Gastroesophageal sphincter (tissue), 4 donors: ENCODE results near the gene PRRG3. TPM values are rescaled to one million over a fixed set of nuclear protein-coding genes. Genes with fewer than 3 reads are reported as not detected.

ENCODE experiments used
- ATAC-seq: fragments of 150-250 bp; one replicate; pipeline ENCODE4 v1.9.1; 2016; ENCODE audit warnings: mild to moderate bottlenecking, moderate library complexity
- H3K27ac ChIP-seq, 4 donors: fragments of 200-600 bp; sonication (generic) in 3 of 4; 1 replicate in 3 of 4; 2 replicates in 1 of 4; pipeline ENCODE4 v1.5.1; 2016 to 2019
- H3K27me3 ChIP-seq: fragments of 200-600 bp; sonication (generic); one replicate; pipeline ENCODE4 v1.5.1; 2019
- H3K36me3 ChIP-seq, 2 donors: fragments of 200-600 bp; sonication (generic); one replicate each; pipeline ENCODE4 v1.5.1; 2019; ENCODE audit warnings: control low read depth in 1 of 2
- H3K4me1 ChIP-seq, 3 donors: fragments of 200-600 bp; sonication (generic); 1 replicate in 2 of 3; 2 replicates in 1 of 3; pipeline ENCODE4 v1.5.1; 2016 to 2019; ENCODE audit warnings: control low read depth in 2 of 3
- H3K4me3 ChIP-seq, 2 donors: fragments of 200-600 bp; sonication (generic); one replicate each; pipeline ENCODE4 v1.5.1; 2019; ENCODE audit warnings: mild to moderate bottlenecking in 1 of 2, moderate library complexity in 1 of 2
- H3K9me3 ChIP-seq, 3 donors: fragments of 200-600 bp; sonication (generic); one replicate each; pipeline ENCODE4 v1.5.1; 2017 to 2019; ENCODE audit warnings: control low read depth in 2 of 3
- EP300 ChIP-seq: sonication (generic); formaldehyde crosslinking; IDR thresholded peaks from one replicate; pipeline ENCODE4 v1.6.1; 2017; ENCODE audit warnings: antibody characterized with exemption, mild to moderate bottlenecking
- POLR2A ChIP-seq, 2 donors: fragments of 450-650 bp; IDR thresholded peaks; one replicate each; pipeline ENCODE4 v1.6.1; 2017; ENCODE audit warnings: antibody characterized with exemption in 2 of 2, mild to moderate bottlenecking in 2 of 2, moderate library complexity in 1 of 2
- POLR2AphosphoS5 ChIP-seq: sonication (generic); formaldehyde crosslinking; IDR thresholded peaks from one replicate; pipeline ENCODE4 v1.6.1; 2017; ENCODE audit warnings: antibody characterized with exemption
- WGBS, 2 donors: methylation state at CpG; one replicate each; pipeline ENCODE4 v1.1.5; 2018; ENCODE audit warnings: low coverage in 1 of 2; 5-methylcytosine and 5-hydroxymethylcytosine counted together
- total RNA-seq, 4 donors: library from RNA; depleted of rRNA; stranded (reverse); fragments of >200 nt; gene quantifications; one replicate each; pipeline ENCODE4 v1.1.0, GENCODE V29; 2016
- TF ChIP-seq, protein P1 (sequence below), 4 experiments: fragments of 200-600 bp in 2 of 4; fragments of 450-650 bp in 2 of 4; sonication (generic) in 1 of 4; IDR thresholded peaks; one replicate each; pipeline ENCODE4 v1.5.1; 2017 to 2019; ENCODE audit warnings: antibody characterized with exemption in 4 of 4, mild to moderate bottlenecking in 2 of 4, moderate library complexity in 2 of 4

Gene PRRG3
- total RNA-seq, result 1 to 10 TPM in 1 of 4 donors, under 1 TPM in 3; 0.47 to 1.3 (median 0.71) TPM

- H3K4me1 ChIP-seq, result peaks cover 0 to 5% (median 0%) of the 10 kb centered on the region in 3 donors
- no CpG with 5 or more reads among the region's 100 CpGs for WGBS, 2 donors
- peak within 1 kb of the TSS in 2 of 4 donors; percentile 24 to 43 for H3K27ac ChIP-seq
- H3K9me3 ChIP-seq, result no peaks in the 10 kb centered on the region
- TF ChIP-seq POLR2AphosphoS5 (no peak), POLR2A (IDR thresholded peaks at IDR 0.05) (no peak), EP300 (no peak)
- TF ChIP-seq, protein P1, sequence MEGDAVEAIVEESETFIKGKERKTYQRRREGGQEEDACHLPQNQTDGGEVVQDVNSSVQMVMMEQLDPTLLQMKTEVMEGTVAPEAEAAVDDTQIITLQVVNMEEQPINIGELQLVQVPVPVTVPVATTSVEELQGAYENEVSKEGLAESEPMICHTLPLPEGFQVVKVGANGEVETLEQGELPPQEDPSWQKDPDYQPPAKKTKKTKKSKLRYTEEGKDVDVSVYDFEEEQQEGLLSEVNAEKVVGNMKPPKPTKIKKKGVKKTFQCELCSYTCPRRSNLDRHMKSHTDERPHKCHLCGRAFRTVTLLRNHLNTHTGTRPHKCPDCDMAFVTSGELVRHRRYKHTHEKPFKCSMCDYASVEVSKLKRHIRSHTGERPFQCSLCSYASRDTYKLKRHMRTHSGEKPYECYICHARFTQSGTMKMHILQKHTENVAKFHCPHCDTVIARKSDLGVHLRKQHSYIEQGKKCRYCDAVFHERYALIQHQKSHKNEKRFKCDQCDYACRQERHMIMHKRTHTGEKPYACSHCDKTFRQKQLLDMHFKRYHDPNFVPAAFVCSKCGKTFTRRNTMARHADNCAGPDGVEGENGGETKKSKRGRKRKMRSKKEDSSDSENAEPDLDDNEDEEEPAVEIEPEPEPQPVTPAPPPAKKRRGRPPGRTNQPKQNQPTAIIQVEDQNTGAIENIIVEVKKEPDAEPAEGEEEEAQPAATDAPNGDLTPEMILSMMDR (IDR thresholded peaks at IDR 0.05), result no peak
- peaks cover 14% of the 10 kb centered on the region for H3K27me3 ChIP-seq
- peak within 1 kb of the TSS in 1 of 2 donors; percentile 43 for H3K4me3 ChIP-seq
- ATAC-seq, result no peak
- H3K36me3 ChIP-seq, result no peaks in the 10 kb centered on the region
These were observed at the start of gene PRRG3 for GRCh38 chrX:151694661-151695582. Gene PRRG3, plus strand, starts transcription at chrX:151695458. Its CDS starts 3,357 bp downstream, at chrX:151698815.

- H3K4me1 ChIP-seq, result no peaks in the 10 kb centered on the region
- H3K27ac ChIP-seq, result no peak overlapping the region
- TF ChIP-seq POLR2A (IDR thresholded peaks at IDR 0.05) (no peak), POLR2AphosphoS5 (no peak), EP300 (no peak)
- TF ChIP-seq, protein P1 (IDR thresholded peaks at IDR 0.05), result no peak
- no peak overlapping the region for H3K4me3 ChIP-seq
- 55 to 60% methylated on average over 1 to 3 of the region's 6 CpGs for WGBS, 2 donors
- H3K27me3 ChIP-seq, result no peaks in the 10 kb centered on the region
- no peaks in the 10 kb centered on the region for H3K9me3 ChIP-seq
- ATAC-seq, result no peak
- no peaks in the 10 kb centered on the region for H3K36me3 ChIP-seq
These were observed 20.0 kb upstream of the PRRG3 start for GRCh38 chrX:151675121-151675746.

DNA sequence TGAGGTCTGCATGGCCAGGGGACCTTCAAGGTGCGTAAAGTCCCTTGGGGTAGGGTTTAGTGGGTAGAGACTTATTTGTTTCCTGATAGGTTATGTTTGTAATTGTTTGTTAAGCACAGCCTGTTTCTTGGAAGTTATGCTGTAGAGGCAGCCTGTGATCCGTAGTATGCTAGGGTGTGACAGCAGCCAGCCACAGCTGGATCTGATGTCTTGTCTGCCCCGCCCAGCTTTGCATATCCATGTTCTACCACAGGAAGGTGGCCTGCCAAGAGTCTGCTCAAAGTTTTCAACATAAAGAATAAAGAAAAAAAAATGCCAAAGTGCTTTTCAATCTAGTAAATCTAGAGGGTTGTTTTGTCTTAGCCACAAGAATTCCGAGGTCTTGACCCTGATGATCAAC, 19.1 kb upstream of the PRRG3 start:
- H3K27ac ChIP-seq, result no peak overlapping the region
- no peaks in the 10 kb centered on the region for H3K36me3 ChIP-seq
- 53 to 60% methylated on average over 1 to 3 of the region's 4 CpGs for WGBS, 2 donors
- TF ChIP-seq EP300 (no peak), POLR2A (IDR thresholded peaks at IDR 0.05) (no peak), POLR2AphosphoS5 (no peak)
- TF ChIP-seq, protein P1 (IDR thresholded peaks at IDR 0.05), result no peak
- no peak for ATAC-seq
- H3K4me3 ChIP-seq, result no peak overlapping the region
- H3K4me1 ChIP-seq, result no peaks in the 10 kb centered on the region
- H3K27me3 ChIP-seq, result no peaks in the 10 kb centered on the region
- H3K9me3 ChIP-seq, result no peaks in the 10 kb centered on the region

DNA sequence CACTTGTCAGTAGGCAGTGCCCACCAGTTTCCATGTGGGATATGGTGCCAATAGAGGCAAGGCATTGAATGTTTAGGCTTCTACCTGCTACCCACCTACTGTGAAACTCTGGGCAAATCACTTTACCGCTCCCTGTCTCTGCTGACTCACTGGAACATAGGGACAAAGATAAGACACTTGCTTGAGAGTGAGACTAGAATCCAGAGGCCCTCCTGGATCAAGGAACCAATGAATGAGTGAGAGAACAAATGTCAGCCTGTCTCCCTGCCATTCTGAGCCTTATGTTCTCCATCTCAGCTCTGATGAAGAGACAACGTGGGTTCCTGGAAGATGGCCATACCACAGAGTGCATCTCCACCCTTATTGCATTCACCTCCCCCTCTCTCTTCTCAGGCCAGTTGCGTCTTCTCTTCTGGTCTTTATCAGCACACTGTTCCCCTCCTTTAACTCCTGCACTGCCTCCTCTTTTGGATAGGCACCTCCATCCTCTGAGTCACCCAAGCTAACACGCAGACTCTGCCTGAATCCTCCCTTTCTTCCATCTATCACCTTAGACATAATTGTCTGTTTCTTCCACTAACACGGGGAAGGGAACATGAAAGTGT, 15.4 kb upstream of the PRRG3 start:
- ATAC-seq, result no peak
- Histone ChIP-seq H3K4me3 (no peak overlapping the region), H3K9me3 (no peaks in the 10 kb centered on the region), H3K4me1 (no peaks in the 10 kb centered on the region), H3K27me3 (no peaks in the 10 kb centered on the region), H3K27ac (no peak overlapping the region), H3K36me3 (no peaks in the 10 kb centered on the region)
- 16 to 47% methylated on average over 3 of the region's 5 CpGs for WGBS, 2 donors
- TF ChIP-seq EP300 (no peak), POLR2A (IDR thresholded peaks at IDR 0.05) (no peak), POLR2AphosphoS5 (no peak)
- TF ChIP-seq, protein P1 (IDR thresholded peaks at IDR 0.05), result no peak
